Osteoblast (primary cell): ENCODE measurements around the gene CCR5. TPM values are rescaled to one million over a fixed set of nuclear protein-coding genes. Genes with fewer than 3 reads are reported as not detected.
"Not testable (repeated sequence)": the region's sequence is repeated elsewhere in the genome, so short reads cannot be mapped to it uniquely, and the experiment has no call there.

Experiments
- DNase-seq: peaks from one replicate; pipeline ENCODE4 v3.0.0; 2011; ENCODE audit warnings: low spot score, mixed read lengths; ENCODE audit not compliant: insufficient read length; ENCODE audit errors: missing footprints
- H2AFZ ChIP-seq: 2 replicates; pipeline ENCODE4 v1.6.0; 2011; ENCODE audit warnings: mild to moderate bottlenecking, low read length
- H3K27ac ChIP-seq: 2 replicates; pipeline ENCODE4 v1.5.1; 2011; ENCODE audit warnings: mild to moderate bottlenecking, low read depth, low read length, moderate library complexity
- H3K27me3 ChIP-seq: 2 replicates; pipeline ENCODE4 v1.6.0; 2012; ENCODE audit warnings: mild to moderate bottlenecking, control low read depth, inconsistent platforms, low read length, moderate library complexity; ENCODE audit not compliant: insufficient read depth
- H3K36me3 ChIP-seq: 2 replicates; pipeline ENCODE4 v1.5.1; 2011; ENCODE audit warnings: mild to moderate bottlenecking, low read length, control low read depth, moderate library complexity; ENCODE audit not compliant: insufficient read depth
- H3K4me1 ChIP-seq: 2 replicates; pipeline ENCODE4 v1.5.1; 2011; ENCODE audit warnings: mild to moderate bottlenecking, low read length, control low read depth, moderate library complexity; ENCODE audit not compliant: insufficient read depth
- H3K4me2 ChIP-seq: 2 replicates; pipeline ENCODE4 v1.6.0; 2011; ENCODE audit warnings: mild to moderate bottlenecking, low read length; ENCODE audit not compliant: insufficient read depth
- H3K4me3 ChIP-seq: fragments of 200-600 bp; sonication (generic); 3 replicates; pipeline ENCODE4 v1.5.1; 2012; ENCODE audit warnings: mild to moderate bottlenecking, low read length, inconsistent platforms; ENCODE audit not compliant: insufficient read depth
- H3K79me2 ChIP-seq: 2 replicates; pipeline ENCODE4 v1.6.0; 2012; ENCODE audit warnings: mild to moderate bottlenecking, low read length, control low read depth, inconsistent platforms; ENCODE audit not compliant: insufficient read depth
- H3K9me3 ChIP-seq: 2 replicates; pipeline ENCODE4 v1.5.1; 2011; ENCODE audit warnings: low read depth, low read length, control low read depth
- H4K20me1 ChIP-seq: 2 replicates; pipeline ENCODE4 v1.6.0; 2012; ENCODE audit warnings: mild to moderate bottlenecking, low read length, control low read depth; ENCODE audit not compliant: insufficient read depth
- CTCF ChIP-seq: IDR thresholded peaks from 2 replicates; pipeline ENCODE4 v1.5.1; 2011; ENCODE audit warnings: mild to moderate bottlenecking, low read depth, low read length, moderate library complexity; ENCODE audit errors: extremely low read depth
- total RNA-seq: library from RNA; depleted of rRNA; stranded (reverse); fragments of >200 nt; gene quantifications from 2 replicates; pipeline ENCODE4 v1.2.3, GENCODE V29; 2012

Gene CCR5
- total RNA-seq = not detected in 2 replicates

- no peak within 1 kb of the TSS for H3K4me3 ChIP-seq
- TF ChIP-seq CTCF = no peak
- H3K36me3 ChIP-seq = no peaks in the 10 kb centered on the region
- H3K27ac ChIP-seq = no peak within 1 kb of the TSS
- H3K27me3 ChIP-seq = peaks cover 69% of the 10 kb centered on the region
- H4K20me1 ChIP-seq = no peaks in the 10 kb centered on the region
- H3K79me2 ChIP-seq = no peaks in the 10 kb centered on the region
- no peak for DNase-seq
- H3K9me3 ChIP-seq = no peaks in the 10 kb centered on the region
- H3K4me2 ChIP-seq = no peak within 1 kb of the TSS
- no peaks in the 10 kb centered on the region for H3K4me1 ChIP-seq
- no peak within 1 kb of the TSS for H2AFZ ChIP-seq
Measured at GRCh38 chr3:46370839-46371518, at the start of gene CCR5. CCR5 (plus strand) TSS chr3:46370946; CDS start chr3:46372903, 1,957 bp downstream.

DNA sequence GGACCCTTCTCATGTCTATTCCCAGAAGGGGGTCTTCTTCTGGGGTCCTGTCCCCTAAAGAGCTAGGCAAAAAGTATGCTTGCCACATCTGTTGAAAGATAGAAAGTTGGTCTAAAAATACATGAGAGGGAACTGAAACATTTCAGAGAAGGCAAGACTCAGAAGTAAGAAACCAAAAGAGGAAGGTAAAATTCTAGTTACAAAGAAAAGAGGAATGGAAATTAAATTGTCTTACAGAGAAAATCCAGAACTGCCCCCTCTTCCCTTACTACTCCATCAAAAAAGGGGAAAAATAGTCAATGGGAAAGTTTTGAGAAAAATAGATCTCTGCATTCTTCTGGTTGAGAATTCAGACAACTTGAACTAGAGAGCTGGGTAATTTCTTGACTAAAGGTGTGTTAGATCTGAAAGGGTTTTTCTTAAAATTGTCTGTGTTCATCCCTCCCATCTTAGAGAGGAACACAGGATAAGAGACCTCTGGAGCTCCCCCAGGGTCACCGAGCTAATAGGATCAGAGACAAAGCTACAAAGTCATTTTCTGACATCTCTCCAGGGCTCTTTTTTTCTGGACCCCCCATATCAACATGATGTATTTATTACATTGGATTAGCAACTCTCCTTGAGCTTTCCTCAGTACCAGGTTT, 49.2 kb upstream of the CCR5 start:
- Histone ChIP-seq H3K79me2 (no peaks in the 10 kb centered on the region), H3K9me3 (no peaks in the 10 kb centered on the region), H3K4me3 (no peak overlapping the region), H2AFZ (no peak overlapping the region), H3K27me3 (peaks cover 25% of the 10 kb centered on the region), H3K4me2 (no peak overlapping the region), H3K36me3 (no peaks in the 10 kb centered on the region), H3K4me1 (no peaks in the 10 kb centered on the region), H3K27ac (no peak overlapping the region), H4K20me1 (no peaks in the 10 kb centered on the region)
- DNase-seq = no peak
- TF ChIP-seq CTCF = no peak

DNA sequence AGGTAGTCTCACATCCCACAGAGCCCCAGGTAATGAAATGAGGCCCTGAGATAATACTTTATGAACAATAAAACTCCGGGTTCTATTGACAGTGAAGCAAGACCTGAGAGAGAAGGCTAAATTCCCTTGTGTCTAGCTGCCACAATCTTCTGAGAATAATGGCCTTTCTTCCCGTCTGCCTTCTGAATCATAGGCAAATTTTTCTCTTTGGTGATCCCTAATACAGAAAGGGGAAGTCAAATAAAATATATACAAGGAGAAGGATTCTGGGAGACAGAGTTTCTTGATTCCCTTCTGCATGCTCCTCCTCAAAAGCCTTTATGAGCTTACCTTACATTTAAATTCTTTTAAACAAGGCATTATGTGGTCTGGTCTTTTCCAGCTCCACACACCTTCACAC, 46.7 kb upstream of the CCR5 start:
- Histone ChIP-seq H3K79me2 (no peaks in the 10 kb centered on the region), H3K4me1 (no peaks in the 10 kb centered on the region), H3K9me3 (no peaks in the 10 kb centered on the region), H3K27me3 (peaks cover 25% of the 10 kb centered on the region), H3K27ac (no peak overlapping the region), H3K4me2 (no peak overlapping the region), H2AFZ (no peak overlapping the region), H3K36me3 (no peaks in the 10 kb centered on the region), H4K20me1 (no peaks in the 10 kb centered on the region), H3K4me3 (no peak overlapping the region)
- no peak for TF ChIP-seq CTCF
- DNase-seq = no peak

DNA sequence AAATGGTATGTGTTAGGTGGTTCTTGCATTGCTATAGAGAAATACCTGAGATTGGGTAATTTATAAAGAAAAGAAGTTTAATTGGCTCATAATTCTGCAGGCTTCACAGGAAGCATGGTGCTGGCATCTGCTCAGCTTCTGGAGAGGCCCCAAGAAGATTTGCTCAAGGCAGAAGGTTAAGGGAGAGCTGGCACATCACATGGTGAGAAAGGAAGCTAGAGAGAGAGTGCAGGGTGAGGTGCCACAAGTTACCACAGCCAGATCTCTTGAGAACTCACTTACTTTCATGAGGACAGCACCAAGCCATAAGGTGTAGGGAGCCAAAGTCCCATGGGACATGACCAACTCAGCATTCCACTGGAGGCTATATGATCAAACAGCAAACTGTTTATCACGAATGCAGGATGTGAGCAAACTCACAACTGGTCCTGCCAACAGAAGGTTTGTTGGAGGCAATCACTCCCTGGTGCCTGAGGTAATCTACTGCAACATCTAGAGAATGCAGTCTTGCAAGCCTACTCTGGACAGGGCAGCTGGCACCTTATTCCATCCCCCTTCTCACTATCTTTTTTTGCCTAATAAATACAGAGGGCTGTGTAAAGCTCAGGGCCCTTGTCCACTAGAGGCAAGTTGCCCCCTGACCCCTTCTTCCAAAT, 45.0 kb upstream of the CCR5 start:
- no peaks in the 10 kb centered on the region for H3K9me3 ChIP-seq
- no peak for TF ChIP-seq CTCF
- no peak for DNase-seq
- H3K79me2 ChIP-seq = no peaks in the 10 kb centered on the region
- no peak overlapping the region for H3K4me2 ChIP-seq
- H3K27me3 ChIP-seq = peaks cover 25% of the 10 kb centered on the region
- H3K4me3 ChIP-seq = no peak overlapping the region
- no peak overlapping the region for H3K27ac ChIP-seq
- no peaks in the 10 kb centered on the region for H3K36me3 ChIP-seq
- no peaks in the 10 kb centered on the region for H3K4me1 ChIP-seq
- no peaks in the 10 kb centered on the region for H4K20me1 ChIP-seq
- H2AFZ ChIP-seq = no peak overlapping the region

- DNase-seq, H4K20me1 ChIP-seq, H3K4me3 ChIP-seq, H3K27ac ChIP-seq, H2AFZ ChIP-seq, H3K4me1 ChIP-seq, H3K9me3 ChIP-seq, H3K4me2 ChIP-seq, H3K36me3 ChIP-seq, H3K79me2 ChIP-seq: not testable (repeated sequence)
- H3K27me3 ChIP-seq = peaks cover 25% of the 10 kb centered on the region
Measured at GRCh38 chr3:46330676-46331075, 40.1 kb upstream of the CCR5 start.
